CD4-positive, alpha-beta T cell (primary cell): Measurements from ENCODE around the gene IL12A. TPM values are rescaled to one million over a fixed set of nuclear protein-coding genes. Genes with fewer than 3 reads are reported as not detected.

Experiments used
- ATAC-seq: fragments of 200-7000 bp; cut with Tn5 transposase; one replicate; pipeline ENCODE4 v1.10.0; 2022; ENCODE audit warnings: mild to moderate bottlenecking; ENCODE audit not compliant: poor library complexity
- CTCF ChIA-PET: fragments of 350-600 bp; sonication (Branson Sonifier 250); formaldehyde crosslinking; loops from one replicate; lab custom pipeline; 2021; ENCODE audit warnings: antibody characterized with exemption, inconsistent platforms; lab: Charles Lee
- POLR2A ChIA-PET: fragments of 350-600 bp; sonication (Branson Sonifier 250); formaldehyde crosslinking; loops from one replicate; lab custom pipeline; 2021; ENCODE audit warnings: antibody characterized with exemption, inconsistent platforms; lab: Charles Lee
- DNase-seq, 14 experiments: peaks; one replicate each; pipeline ENCODE4 v3.0.0-alpha.2; 2013 to 2020; ENCODE audit warnings: mixed read lengths in 2 of 14
- H3K27ac ChIP-seq, 2 donors: one replicate each; pipeline versions ENCODE4 v1.5.1 to v1.7.0; 2013; ENCODE audit warnings: low read length in 2 of 2, low read depth in 1 of 2, mild to moderate bottlenecking in 1 of 2
- H3K27me3 ChIP-seq, 2 experiments: 1 replicate in 1 of 2; 2 replicates in 1 of 2; pipeline versions ENCODE4 v1.6.1 to v1.7.0; 2013; ENCODE audit warnings: low read length in 2 of 2, control low read depth in 1 of 2, mild to moderate bottlenecking in 1 of 2, moderate library complexity in 1 of 2; ENCODE audit not compliant: insufficient read depth in 2 of 2, control insufficient read depth in 1 of 2
- H3K36me3 ChIP-seq: one replicate; pipeline ENCODE4 v1.6.1; 2013; ENCODE audit warnings: low read length, control low read depth; ENCODE audit not compliant: insufficient read depth
- H3K4me1 ChIP-seq: one replicate; pipeline ENCODE4 v1.6.1; 2013; ENCODE audit warnings: low read length, control low read depth; ENCODE audit not compliant: insufficient read depth
- H3K4me3 ChIP-seq: one replicate; pipeline ENCODE4 v1.5.1; 2013; ENCODE audit warnings: mild to moderate bottlenecking, low read length, moderate library complexity
- H3K9me3 ChIP-seq, 2 experiments: 1 replicate in 1 of 2; 2 replicates in 1 of 2; pipeline versions ENCODE4 v1.6.1 to v1.7.0; 2013; ENCODE audit warnings: low read length in 2 of 2, mild to moderate bottlenecking in 2 of 2, control low read depth in 1 of 2, moderate library complexity in 1 of 2; ENCODE audit not compliant: control insufficient read depth in 1 of 2, insufficient read depth in 1 of 2
- H3K27ac Mint-ChIP-seq: one replicate; pipeline ENCODE4 v1.8.0; 2020; ENCODE audit warnings: mixed read lengths
- H3K27me3 Mint-ChIP-seq: one replicate; pipeline ENCODE4 v1.8.0; 2021; ENCODE audit warnings: mixed read lengths
- H3K36me3 Mint-ChIP-seq: one replicate; pipeline ENCODE4 v1.8.0; 2021; ENCODE audit warnings: low read depth, mixed read lengths
- H3K4me1 Mint-ChIP-seq: one replicate; pipeline ENCODE4 v1.8.0; 2021; ENCODE audit warnings: low read depth, mixed read lengths
- H3K4me3 Mint-ChIP-seq: one replicate; pipeline ENCODE4 v1.8.0; 2020; ENCODE audit warnings: mild to moderate bottlenecking, mixed read lengths
- H3K9me3 Mint-ChIP-seq: one replicate; pipeline ENCODE4 v1.8.0; 2020; ENCODE audit warnings: mixed read lengths
- CTCF ChIP-seq: fragments of 200-600 bp; IDR thresholded peaks from one replicate; pipeline ENCODE4 v1.8.0; 2022; ENCODE audit warnings: antibody characterized with exemption, mild to moderate bottlenecking
- intact Hi-C, 2 experiments: fragments of 100-400 bp; cut with DNase I in 1 of 2; cut with micrococcal nuclease in 1 of 2; formaldehyde crosslinking; loops; one replicate each; pipeline versions ENCODE4 v1.15.1 to v1.9.0; 2023 to 2025; cut with DNase I, micrococcal nuclease
- total RNA-seq, 174 experiments: library from RNA in 2 of 174; stranded (reverse) in 2 of 174; gene quantifications; one replicate each; pipeline ENCODE4 v1.2.3 and lab custom pipeline; 2021 to 2026

The IL12A gene
- total RNA-seq, 2 experiments from 2014 or later: 0.93 to 1.0 TPM

- no peak for TF ChIP-seq CTCF
- Mint-ChIP-seq H3K36me3 (no peaks in the 10 kb centered on the region), H3K27me3 (peaks cover 22% of the 10 kb centered on the region), H3K4me1 (no peaks in the 10 kb centered on the region), H3K9me3 (no peaks in the 10 kb centered on the region), H3K4me3 (no peak overlapping the region), H3K27ac (no peak overlapping the region)
- Histone ChIP-seq H3K9me3 (no peaks in the 10 kb centered on the region), H3K36me3 (no peaks in the 10 kb centered on the region), H3K27ac (no peak overlapping the region), H3K27me3 (peaks cover 9 to 10% of the 10 kb centered on the region in 2 experiments), H3K4me3 (no peak overlapping the region), H3K4me1 (peaks cover under 1% of the 10 kb centered on the region)
- ATAC-seq: no peak
- POLR2A ChIA-PET: no interaction called here
- no peak for DNase-seq
- CTCF ChIA-PET: no interaction called here
- intact Hi-C loops: no loop called here
Measured at GRCh38 chr3:159982442-159982974, 6.1 kb upstream of the IL12A start.

- Mint-ChIP-seq H3K27me3 (no peaks in the 10 kb centered on the region), H3K4me3 (peak overlapping the region; percentile 87), H3K4me1 (peaks cover 11% of the 10 kb centered on the region), H3K27ac (no peak overlapping the region), H3K9me3 (no peaks in the 10 kb centered on the region), H3K36me3 (no peaks in the 10 kb centered on the region)
- no peak for ATAC-seq
- Histone ChIP-seq H3K27ac (no peak overlapping the region), H3K36me3 (no peaks in the 10 kb centered on the region), H3K4me3 (no peak overlapping the region), H3K27me3 (no peaks in the 10 kb centered on the region), H3K9me3 (no peaks in the 10 kb centered on the region), H3K4me1 (peaks cover 20% of the 10 kb centered on the region)
- intact Hi-C loops: no loop called here
- peak in 1 of 14 experiments; percentile 14 for DNase-seq
- no peak for TF ChIP-seq CTCF
- ChIA-PET POLR2A (no interaction called here), CTCF (interaction anchor here (1.6 kb wide), 1 partner anchor 19 kb away, joined by 6 read pairs; no protein-coding TSS in a partner anchor)
Measured at GRCh38 chr3:159987291-159987711, 1.3 kb upstream of the IL12A start.

- Mint-ChIP-seq H3K9me3 (no peaks in the 10 kb centered on the region), H3K27me3 (no peaks in the 10 kb centered on the region), H3K4me3 (peak overlapping the region; percentile 87), H3K4me1 (peaks cover 11% of the 10 kb centered on the region), H3K27ac (no peak overlapping the region), H3K36me3 (no peaks in the 10 kb centered on the region)
- no peak for DNase-seq
- Histone ChIP-seq H3K4me3 (no peak overlapping the region), H3K9me3 (no peaks in the 10 kb centered on the region), H3K27me3 (no peaks in the 10 kb centered on the region), H3K36me3 (no peaks in the 10 kb centered on the region), H3K27ac (no peak overlapping the region), H3K4me1 (peaks cover 20% of the 10 kb centered on the region)
- intact Hi-C loops: loop anchor here in 1 of 2 experiments (2.0 kb wide), 1 partner anchor 423 kb away; no protein-coding TSS in a partner anchor
- ChIA-PET POLR2A (no interaction called here), CTCF (no interaction called here)
- TF ChIP-seq CTCF: no peak
- no peak for ATAC-seq
Measured at GRCh38 chr3:159989973-159990846, 1.6 kb downstream of the IL12A start.
